Panc1 (cell line): ENCODE results near the gene CLEC16A. TPM values are rescaled to one million over a fixed set of nuclear protein-coding genes. Genes with fewer than 3 reads are reported as not detected.

Source experiments
- ATAC-seq: fragments of 200-7000 bp; cut with Tn5 transposase; 2 replicates; pipeline ENCODE4 v1.9.1; 2020; ENCODE audit warnings: mild to moderate bottlenecking, moderate library complexity
- BruUV-seq: library from RNA; stranded (reverse); fragments of 400-500 nt; replicated peaks from 2 replicates; lab custom pipeline; 2021; lab: Mats Ljungman, UMichigan
- CTCF ChIA-PET: fragments of 300-600 bp; sonication (Branson Sonifier 250); formaldehyde crosslinking; loops from one replicate; lab custom pipeline; 2022; ENCODE audit warnings: antibody characterized with exemption; lab: Charles Lee
- POLR2A ChIA-PET: fragments of 300-600 bp; sonication (Branson Sonifier 250); formaldehyde crosslinking; loops from one replicate; lab custom pipeline; 2022; ENCODE audit warnings: antibody characterized with exemption; lab: Charles Lee
- DNase-seq: peaks from one replicate; pipeline ENCODE4 v3.0.0-alpha.2; 2010; ENCODE audit warnings: low read depth, low spot score
- H3K27ac ChIP-seq: 2 replicates; pipeline ENCODE4 v1.5.1; 2011; ENCODE audit warnings: mild to moderate bottlenecking, low read length, inconsistent platforms
- H3K27me3 ChIP-seq: fragments of 200-500 bp; sonication (Bioruptor generic); 2 replicates; pipeline ENCODE4 v1.6.0; 2014; ENCODE audit warnings: low read length, inconsistent platforms; ENCODE audit not compliant: control insufficient read depth, insufficient read depth
- H3K36me3 ChIP-seq: fragments of 200-500 bp; sonication (Bioruptor generic); 2 replicates; pipeline ENCODE4 v1.5.1; 2014; ENCODE audit warnings: inconsistent platforms, mild to moderate bottlenecking, low read length, moderate library complexity; ENCODE audit not compliant: control insufficient read depth, insufficient read depth
- H3K4me1 ChIP-seq: 2 replicates; pipeline ENCODE4 v1.5.1; 2011; ENCODE audit warnings: inconsistent platforms, mild to moderate bottlenecking, low read length, moderate library complexity; ENCODE audit not compliant: control insufficient read depth, insufficient read depth
- H3K4me3 ChIP-seq, 2 experiments: 2 replicates each; pipeline ENCODE4 v1.5.1; 2011 to 2012; ENCODE audit warnings: low read depth in 2 of 2, low read length in 2 of 2, mild to moderate bottlenecking in 2 of 2, inconsistent platforms in 1 of 2, moderate library complexity in 1 of 2
- H3K9me3 ChIP-seq: fragments of 200-500 bp; sonication (Bioruptor generic); 2 replicates; pipeline ENCODE4 v1.5.1; 2014; ENCODE audit warnings: low read depth, mild to moderate bottlenecking, inconsistent platforms, low read length, moderate library complexity; ENCODE audit not compliant: control insufficient read depth, insufficient read depth
- POLR2AphosphoS5 ChIP-seq: IDR thresholded peaks from 2 replicates; pipeline ENCODE4 v1.6.1; 2012; ENCODE audit warnings: mild to moderate bottlenecking, low read depth, low read length, moderate library complexity
- REST ChIP-seq, 2 experiments: IDR thresholded peaks; 2 replicates each; pipeline ENCODE4 v1.6.1; 2011 to 2012; ENCODE audit warnings: low read depth in 2 of 2, control low read depth in 1 of 2, low read length in 1 of 2, mild to moderate bottlenecking in 1 of 2, moderate library complexity in 1 of 2; ENCODE audit not compliant: insufficient read depth in 1 of 2
- SIN3A ChIP-seq: IDR thresholded peaks from 2 replicates; pipeline ENCODE4 v1.6.1; 2012; ENCODE audit warnings: low read depth, mild to moderate bottlenecking, low read length, moderate library complexity, borderline replicate concordance; ENCODE audit not compliant: insufficient read depth
- TCF7L2 ChIP-seq: IDR thresholded peaks from 2 replicates; pipeline ENCODE4 v1.6.1; 2011; ENCODE audit warnings: mild to moderate bottlenecking, low read depth, low read length, inconsistent platforms
- in situ Hi-C: cut with HindIII; loops from 2 replicates; pipeline ENCODE4 v1.10.0; 2016; ENCODE audit warnings: low sequenced_read_pairs, low pct_unique_long_range_greater_than_20kb
- intact Hi-C: fragments of 100-400 bp; cut with micrococcal nuclease; formaldehyde crosslinking; loops from one replicate; pipeline ENCODE4 v1.10.0; 2022; ENCODE audit not compliant: unreplicated experiment
- total RNA-seq: library from RNA; stranded (reverse); gene quantifications from one replicate; pipeline ENCODE4 v1.2.1, GENCODE V29; 2021; ENCODE audit not compliant: unreplicated experiment
- TF ChIP-seq, protein P1 (sequence below): fragments of 450-650 bp; IDR thresholded peaks from 2 replicates; pipeline ENCODE4 v1.5.1; 2017; ENCODE audit warnings: mild to moderate bottlenecking

CLEC16A gene
- total RNA-seq, 1 experiment from 2014 or later, result 21.0 TPM

GRCh38 chr16:11175787-11176341, 231.5 kb downstream of the CLEC16A start:
- CTCF ChIA-PET, result no interaction called here
- ATAC-seq, result no peak
- DNase-seq, result no peak
- BruUV-seq, result no TSS peak
- POLR2A ChIA-PET, result no interaction called here
- intact Hi-C loops (no loop called here), in situ Hi-C loops (no loop called here)
- H3K4me3 ChIP-seq, result no peak overlapping the region
- H3K9me3 ChIP-seq, result no peaks in the 10 kb centered on the region
- H3K4me1 ChIP-seq, result peaks cover 20% of the 10 kb centered on the region
- H3K27me3 ChIP-seq, result no peaks in the 10 kb centered on the region
- H3K27ac ChIP-seq, result no peak overlapping the region
- TF ChIP-seq SIN3A, result no peak
- no peak for TF ChIP-seq TCF7L2
- no peak for TF ChIP-seq REST (IDR thresholded peaks at IDR 0.05; ENCODE audit: insufficient read depth in 1 of 2, low read depth in 2 of 2, low read length in 1 of 2)
- TF ChIP-seq POLR2AphosphoS5, result no peak
- TF ChIP-seq, protein P1, sequence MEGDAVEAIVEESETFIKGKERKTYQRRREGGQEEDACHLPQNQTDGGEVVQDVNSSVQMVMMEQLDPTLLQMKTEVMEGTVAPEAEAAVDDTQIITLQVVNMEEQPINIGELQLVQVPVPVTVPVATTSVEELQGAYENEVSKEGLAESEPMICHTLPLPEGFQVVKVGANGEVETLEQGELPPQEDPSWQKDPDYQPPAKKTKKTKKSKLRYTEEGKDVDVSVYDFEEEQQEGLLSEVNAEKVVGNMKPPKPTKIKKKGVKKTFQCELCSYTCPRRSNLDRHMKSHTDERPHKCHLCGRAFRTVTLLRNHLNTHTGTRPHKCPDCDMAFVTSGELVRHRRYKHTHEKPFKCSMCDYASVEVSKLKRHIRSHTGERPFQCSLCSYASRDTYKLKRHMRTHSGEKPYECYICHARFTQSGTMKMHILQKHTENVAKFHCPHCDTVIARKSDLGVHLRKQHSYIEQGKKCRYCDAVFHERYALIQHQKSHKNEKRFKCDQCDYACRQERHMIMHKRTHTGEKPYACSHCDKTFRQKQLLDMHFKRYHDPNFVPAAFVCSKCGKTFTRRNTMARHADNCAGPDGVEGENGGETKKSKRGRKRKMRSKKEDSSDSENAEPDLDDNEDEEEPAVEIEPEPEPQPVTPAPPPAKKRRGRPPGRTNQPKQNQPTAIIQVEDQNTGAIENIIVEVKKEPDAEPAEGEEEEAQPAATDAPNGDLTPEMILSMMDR, result no peak
- H3K36me3 ChIP-seq, result no peaks in the 10 kb centered on the region

DNA sequence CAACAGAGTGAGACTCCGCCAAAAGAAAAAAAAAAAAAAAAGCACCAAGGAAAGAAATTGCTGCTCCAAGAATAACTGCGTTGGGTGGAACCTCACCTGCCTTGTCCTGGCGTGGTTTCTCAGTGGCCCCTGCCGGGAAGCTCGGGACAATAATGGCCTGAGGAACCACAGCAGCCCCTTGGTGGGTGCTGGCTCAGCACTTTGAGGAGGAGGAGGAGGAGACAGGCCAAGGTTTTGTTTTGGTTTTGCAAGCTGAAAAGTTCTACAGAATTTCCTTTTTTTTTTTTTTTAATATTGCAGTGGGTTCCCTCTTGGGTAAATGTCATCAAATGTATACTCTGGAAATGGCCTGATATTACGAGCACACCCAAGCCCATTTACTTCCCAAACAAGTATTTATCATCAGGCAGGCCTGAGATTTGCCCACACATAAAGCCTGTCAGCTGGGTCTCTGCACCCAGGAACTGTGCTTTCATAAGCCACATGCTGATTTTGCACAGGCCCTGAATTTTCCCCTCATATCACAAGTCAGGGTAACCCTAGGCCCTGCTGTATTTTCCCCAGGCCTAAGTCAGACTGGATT, 233.3 kb downstream of the CLEC16A start:
- POLR2A ChIA-PET, result no interaction called here
- ATAC-seq (no peak), DNase-seq (no peak)
- no peak overlapping the region for H3K4me3 ChIP-seq
- H3K4me1 ChIP-seq, result peaks cover 3% of the 10 kb centered on the region; the same call in 1 of the 2 replicates
- no peaks in the 10 kb centered on the region for H3K9me3 ChIP-seq
- intact Hi-C loops (no loop called here), in situ Hi-C loops (no loop called here)
- TF ChIP-seq SIN3A (no peak), TCF7L2 (no peak), REST (IDR thresholded peaks at IDR 0.05; ENCODE audit: insufficient read depth in 1 of 2, low read depth in 2 of 2, low read length in 1 of 2) (no peak), POLR2AphosphoS5 (no peak)
- TF ChIP-seq, protein P1, result no peak
- CTCF ChIA-PET, result no interaction called here
- no peaks in the 10 kb centered on the region for H3K27me3 ChIP-seq
- no TSS peak for BruUV-seq
- no peaks in the 10 kb centered on the region for H3K36me3 ChIP-seq
- H3K27ac ChIP-seq, result no peak overlapping the region
